CMK (cell line): Measurements from ENCODE around the gene MYH9.

Source experiments
- DNase-seq: peaks from one replicate; pipeline ENCODE4 v3.0.0-alpha.2; 2010; ENCODE audit warnings: low read depth

Gene MYH9

DNA sequence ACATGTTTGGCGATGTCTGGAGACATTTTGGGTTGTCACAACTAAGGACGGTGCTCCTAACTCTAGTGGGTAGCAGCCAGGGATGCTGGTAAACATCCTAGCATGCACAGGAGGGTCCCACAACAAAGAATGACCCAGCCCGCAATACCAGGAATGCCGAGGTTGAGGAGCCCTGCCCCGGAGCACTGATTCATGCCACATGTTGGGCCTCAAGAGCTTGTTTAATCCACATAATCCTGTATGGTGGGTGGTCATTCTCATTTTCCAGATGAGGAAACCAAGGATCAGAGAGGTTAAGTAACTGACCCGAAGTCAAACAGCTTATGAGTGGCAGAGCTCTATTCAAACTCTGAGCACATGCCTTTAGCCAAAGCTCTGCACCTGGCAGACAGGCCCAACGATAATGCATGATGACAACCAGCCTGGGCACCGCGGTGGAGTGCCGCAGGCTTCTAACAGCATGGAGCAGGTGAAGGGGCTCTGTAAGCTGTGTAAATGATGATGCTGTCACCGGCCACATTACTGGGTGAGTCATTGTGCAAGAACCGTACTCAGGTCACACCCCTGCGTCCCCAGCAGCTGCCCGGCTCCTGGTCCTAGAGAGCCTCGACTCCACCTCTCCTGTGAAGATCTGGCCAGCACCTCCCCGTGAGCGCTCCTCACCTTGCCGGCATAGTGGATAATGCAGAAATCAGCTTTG lies 76.2 kb downstream of the MYH9 start:
- DNase-seq, result no peak

DNA sequence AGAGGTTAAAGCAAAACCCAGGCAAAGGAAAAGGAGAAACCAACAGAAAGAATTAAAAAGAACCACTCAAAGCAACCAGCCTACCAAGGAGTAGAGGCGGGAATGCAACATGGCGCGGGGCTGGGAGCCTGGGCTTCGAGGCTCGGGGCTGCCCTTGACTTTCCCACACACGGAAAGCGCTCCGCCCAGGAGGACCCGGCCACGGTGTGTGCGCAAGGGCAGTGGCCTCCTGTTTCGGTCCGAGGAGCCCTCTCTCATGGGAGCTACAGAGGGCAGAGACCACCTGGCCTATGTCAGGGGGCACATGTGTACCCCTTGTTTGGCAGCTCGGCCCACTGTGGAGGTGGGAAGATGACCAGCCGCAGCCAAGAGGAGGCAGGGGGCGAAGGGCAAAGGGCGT lies 78.9 kb downstream of the MYH9 start:
- no peak for DNase-seq

DNA sequence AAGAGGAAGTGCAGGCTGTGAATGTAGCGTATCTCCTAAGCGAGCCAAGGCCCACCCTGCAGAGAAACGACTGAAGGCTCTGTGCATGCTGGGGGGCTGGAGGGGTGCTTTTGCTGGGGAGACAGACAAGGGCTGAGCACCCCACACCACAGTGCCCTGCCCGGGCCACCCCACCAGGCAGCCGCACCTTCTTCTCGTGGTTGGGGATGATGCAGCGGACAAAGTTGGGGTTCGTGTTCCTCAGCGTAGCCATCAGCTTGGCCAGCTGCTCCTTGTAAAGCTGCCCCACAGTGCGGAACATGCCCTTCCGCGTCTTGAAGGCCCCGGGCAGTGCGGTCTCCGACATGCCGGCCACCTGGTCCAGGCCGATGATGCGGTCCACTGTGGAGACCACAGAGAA lies 81.5 kb downstream of the MYH9 start:
- DNase-seq, result no peak

DNA sequence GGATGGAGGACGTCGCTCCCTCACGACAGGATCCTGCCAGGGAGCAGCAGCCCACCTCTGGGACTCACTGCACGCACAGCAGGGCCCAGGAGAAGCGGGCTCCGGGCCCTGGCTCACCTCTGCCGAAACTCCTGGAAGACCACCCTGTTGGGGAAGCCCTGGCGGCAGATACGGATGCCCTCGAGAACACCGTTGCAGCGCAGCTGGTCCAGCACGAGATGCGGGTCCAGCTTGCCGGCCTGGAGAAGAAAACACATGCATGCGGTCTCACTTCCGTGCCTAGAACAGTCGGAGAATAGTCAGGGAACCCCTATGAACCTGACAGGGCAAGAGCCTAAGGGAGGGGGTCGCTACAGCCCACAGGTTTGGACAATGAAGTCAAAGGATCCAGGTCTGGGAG lies 82.0 kb downstream of the MYH9 start:
- DNase-seq, result no peak

DNA sequence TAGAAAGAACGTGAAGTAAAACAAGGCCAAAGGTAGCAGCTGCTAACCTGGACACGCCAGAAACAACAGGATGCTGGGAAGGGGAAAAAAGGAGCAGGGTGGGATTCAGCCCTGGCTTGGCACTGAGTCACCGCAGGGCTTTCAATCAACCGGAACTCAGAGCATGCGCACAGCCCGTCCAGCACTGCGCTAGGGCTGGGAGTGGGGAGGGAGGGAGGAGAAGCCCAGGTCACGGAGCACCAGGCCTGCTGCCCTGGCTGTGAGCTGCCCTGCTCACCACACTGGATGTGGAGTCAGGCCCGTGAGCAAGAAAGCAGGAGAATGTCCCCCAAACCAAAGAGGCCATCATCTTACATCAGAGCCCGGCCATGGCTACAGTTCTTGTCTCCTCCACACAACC lies 83.3 kb downstream of the MYH9 start:
- DNase-seq, result no peak

DNA sequence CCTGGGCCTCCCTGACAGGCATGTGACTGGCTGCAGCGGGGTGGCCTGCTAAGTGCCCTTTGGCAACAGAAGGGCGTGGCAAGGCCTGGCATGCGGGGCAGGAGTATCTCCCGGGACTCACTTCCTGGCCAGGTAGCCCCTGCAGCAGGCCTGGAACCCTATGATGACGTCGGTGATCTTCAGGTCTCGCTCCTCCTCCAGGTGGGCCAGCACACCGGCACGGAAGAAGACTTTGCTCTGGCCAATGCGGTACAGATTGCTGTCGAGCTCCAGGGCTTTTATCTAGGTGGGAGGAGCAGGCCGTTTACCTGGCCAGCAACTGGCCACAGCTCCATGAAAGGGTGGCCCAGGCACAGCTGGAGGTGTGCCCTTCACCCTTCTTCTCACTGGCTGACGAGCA lies 83.9 kb downstream of the MYH9 start:
- DNase-seq, result no peak

DNA sequence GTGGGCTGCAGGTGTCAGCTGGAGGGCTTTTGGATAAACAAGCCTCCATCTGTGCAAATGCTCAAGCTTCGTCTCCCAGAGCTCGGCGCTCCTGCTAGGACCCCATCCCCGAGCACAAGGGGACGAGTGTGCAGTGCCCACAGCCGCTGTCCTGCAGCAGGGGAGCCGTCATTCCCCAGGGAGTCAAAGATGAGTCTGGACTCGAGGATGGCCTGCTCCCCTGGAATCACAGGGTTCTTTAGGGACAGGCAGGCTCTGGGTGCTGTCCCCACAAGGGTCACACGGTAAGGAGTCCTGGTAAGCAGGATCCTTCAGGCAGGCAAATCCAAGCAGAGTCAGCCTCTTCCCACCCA lies 84.7 kb downstream of the MYH9 start:
- no peak for DNase-seq

DNA sequence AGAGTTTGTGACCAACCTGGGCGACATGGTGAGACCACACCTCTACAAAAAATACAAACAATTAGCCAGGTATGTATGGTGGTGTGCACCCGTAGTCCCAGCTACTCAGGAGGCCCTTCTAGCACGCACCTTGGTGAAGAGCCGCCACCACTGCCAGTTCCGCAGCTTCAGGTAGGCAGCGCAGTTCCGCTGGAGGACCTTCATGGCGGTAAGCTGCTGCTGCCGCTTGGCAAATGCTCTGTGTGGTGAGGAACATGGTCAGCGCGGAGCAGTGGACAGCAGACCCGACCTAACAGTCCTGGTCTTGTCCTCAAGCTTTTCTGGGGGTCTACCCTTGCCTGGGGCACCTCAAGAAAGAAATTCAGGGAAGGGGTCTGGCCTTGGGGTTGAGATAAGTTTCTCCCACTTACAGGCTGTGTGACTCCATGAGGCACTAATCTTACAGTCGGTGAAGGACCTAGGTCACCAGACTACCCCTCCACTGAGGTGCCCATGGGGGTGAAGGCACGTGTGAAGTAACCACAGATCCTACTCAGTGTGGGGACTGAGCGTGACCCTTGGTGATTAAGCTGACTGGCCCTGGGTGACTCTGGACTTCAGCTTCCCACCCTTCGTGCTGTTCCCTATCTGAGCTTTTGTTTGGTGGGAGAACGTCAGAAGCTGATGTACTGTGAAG lies 85.2 kb downstream of the MYH9 start:
- no peak for DNase-seq

DNA sequence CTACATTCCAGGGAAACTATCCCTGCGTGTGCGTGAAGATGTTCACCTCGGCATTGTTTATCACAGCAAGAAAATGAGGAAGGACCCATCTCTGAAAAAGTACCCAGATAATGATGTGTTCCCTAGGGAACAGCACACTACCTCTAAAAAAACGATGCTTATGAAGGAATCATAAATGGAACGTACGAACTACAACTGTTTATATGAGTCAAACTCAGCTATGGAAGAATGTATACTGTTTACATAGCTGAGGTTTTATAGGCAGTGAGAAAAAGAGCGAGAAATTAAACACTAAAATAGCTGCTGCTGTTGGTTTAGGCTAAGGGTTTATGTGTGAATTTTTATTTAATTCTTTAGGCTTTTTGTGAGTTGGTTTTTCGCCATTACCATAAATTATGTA lies 85.9 kb downstream of the MYH9 start:
- DNase-seq, result no peak

DNA sequence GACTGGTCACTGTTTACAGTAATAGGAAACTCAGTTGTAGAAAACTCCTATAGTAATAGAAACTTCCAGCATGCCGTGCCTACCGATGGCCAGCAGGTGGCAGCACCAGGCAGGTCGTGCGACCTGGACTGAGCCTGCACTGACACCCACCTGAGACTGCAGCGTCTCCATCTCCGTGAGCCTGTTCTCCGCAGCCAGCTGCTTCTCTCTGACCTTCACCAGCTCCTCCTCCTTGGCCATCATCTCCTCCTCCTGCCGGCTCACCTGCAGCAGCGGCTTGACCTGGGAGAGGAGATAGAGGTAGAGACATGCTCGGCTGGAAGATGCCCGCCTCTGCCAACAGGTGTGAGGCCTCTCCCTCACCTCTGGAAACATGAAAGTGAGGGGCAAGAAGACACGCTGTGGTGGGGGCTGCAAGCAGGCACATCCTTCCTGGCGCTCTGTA lies 86.4 kb downstream of the MYH9 start:
- peak; percentile 18 for DNase-seq

DNA sequence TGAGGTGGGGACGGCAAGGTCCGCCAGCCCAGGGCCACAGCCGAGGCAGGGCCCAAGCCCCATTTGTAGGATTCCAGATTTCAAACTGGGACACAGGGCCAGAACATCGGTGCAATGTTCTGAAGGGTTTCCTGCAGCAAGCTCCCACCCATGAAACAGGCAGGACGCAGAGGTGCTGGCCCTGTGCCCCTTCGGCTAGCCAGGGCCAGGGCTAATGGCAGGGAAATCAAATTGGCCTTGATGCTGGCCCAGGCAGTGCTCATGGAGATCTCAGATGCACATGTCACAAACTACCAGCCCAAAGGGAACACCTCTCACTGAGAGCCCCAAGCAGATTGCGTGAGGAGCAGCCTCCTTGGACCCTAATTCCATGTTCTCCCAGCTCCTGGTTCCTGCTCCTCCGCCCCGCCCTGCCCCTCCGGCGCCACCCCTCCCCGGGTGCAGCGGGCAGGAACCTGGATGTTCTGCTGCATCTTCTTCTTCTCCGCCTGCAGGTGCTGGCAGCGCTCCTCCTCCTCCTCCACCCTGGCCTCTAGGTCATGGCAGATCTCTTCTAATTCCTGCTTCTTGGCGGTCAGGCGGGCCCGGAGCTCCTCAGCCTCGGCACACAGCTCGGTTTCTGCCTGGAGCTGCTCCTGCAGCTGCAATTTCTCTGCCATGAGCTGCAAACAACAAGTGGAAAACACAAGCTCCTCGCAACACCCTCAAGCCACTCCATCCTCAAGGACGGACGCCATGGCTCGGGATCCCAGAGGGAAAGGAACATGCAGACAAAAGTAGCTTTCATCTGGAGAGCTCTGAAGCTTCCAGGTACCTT lies 87.2 kb downstream of the MYH9 start:
- no peak for DNase-seq

DNA sequence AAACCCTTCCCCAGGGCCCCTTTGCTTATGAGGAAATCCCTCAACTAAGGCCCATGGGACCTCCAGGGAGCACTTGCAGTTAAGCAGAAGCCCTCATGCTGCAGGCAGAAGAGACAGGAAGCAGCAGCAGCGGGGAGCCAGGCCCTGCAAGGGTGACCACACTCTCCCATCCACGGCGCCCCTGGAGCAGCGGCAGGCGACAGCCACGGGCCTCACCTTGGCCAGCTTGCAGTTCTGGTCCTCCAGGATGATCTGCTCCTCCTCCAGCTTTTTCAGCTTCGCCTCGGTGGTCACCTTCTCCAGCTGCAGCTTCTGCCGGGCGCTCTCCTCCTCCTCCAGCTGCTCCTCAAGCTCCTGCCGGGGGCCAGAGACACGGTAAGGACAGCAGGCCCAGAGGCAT lies 87.9 kb downstream of the MYH9 start:
- DNase-seq, result no peak

DNA sequence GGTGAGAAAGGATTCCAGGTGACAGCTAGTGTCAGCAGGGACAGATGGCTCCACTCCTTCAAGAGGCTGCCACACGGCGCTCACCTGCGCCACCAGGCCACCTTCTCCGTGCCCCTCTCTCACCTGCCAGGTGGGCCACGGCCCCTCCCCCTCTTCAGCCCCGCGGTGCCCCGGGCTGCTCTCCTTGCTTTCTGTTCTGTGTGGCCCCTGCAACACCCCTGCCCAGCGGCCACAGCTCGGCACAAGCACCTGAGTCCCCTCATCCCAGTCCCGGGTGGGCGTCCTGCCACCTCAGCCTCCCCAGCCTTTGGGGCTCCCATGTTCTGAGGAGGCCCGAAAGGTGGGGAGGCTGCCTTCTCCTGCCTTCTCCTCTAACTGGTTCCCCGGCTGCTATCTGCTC lies 88.5 kb downstream of the MYH9 start:
- no peak for DNase-seq

DNA sequence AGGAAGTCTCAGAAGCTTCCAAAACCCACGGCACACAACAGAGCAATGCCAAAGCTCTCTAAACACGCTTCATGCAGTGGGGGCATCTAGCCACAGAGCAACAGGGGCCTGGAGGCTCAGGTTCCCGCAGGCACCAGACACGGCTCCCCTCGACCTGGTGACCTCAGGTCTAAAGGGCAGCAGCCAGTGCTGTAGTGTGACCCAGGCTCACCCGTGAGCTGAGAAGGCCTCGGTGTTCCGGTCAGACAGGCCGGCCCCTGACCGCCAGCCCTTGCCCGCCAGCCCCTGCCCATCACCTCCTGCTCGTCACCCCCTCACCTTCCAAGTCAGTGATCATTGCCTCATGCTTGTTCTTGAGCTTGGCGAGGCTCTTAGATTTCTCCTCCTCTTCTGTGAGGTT lies 89.2 kb downstream of the MYH9 start:
- DNase-seq, result no peak

DNA sequence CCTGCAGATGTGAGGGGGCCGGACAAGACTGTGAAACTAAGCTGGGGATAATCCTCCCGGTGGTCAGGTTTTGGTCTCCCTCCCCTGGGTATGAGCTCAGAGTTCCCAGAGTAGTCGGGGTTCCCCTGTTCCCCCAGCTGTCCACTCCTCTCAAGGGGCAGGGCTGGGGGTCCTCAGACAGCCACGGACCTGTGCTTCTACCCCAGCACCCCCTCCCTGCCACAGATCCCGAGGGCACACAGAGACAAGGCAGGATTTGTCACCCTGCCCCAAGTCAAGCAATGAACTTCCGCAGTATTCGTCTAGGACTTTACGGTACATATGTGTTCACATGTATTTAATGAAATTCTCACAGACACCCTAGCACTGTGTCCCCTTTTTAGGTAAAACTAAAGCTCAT lies 89.6 kb downstream of the MYH9 start:
- DNase-seq, result no peak

DNA sequence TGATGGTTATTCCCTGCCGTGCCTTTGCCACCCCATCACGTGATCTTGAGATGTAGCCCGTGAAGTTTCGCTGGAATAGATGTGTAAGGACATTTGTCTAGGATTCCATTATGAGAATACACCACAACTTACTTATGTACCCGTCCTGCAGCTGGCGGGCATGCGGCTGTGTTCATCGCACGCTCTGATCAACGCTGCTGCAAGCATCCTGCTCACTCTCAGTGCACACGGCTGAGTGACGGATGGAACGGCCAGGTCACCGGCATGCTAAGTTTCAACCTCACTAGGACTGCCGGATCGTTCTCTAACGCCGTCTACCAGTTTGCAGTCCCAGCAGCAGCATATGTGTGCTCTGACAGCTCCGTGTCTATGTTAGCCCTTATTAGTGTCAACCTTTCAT lies 90.2 kb downstream of the MYH9 start:
- no peak for DNase-seq

DNA sequence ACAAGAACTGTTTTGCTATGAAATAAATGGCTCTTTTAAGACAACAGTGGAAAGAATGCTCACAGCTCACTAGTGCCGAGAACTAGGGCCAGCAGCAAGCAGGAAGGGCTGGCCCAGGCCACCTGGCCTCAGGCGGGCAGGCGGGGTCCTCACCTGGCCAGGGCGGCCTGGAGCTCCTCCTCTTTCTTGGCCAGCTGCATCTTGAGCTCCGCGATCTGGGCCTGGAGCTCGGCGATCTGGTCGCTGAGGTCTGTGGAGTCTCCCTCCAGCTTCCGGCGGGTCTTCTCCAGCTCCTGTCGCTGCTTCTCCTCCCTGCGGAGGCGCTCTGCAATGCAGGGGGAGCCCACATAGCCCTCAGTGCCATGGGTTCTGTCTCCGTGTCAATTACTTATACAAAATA lies 91.1 kb downstream of the MYH9 start:
- no peak for DNase-seq

DNA sequence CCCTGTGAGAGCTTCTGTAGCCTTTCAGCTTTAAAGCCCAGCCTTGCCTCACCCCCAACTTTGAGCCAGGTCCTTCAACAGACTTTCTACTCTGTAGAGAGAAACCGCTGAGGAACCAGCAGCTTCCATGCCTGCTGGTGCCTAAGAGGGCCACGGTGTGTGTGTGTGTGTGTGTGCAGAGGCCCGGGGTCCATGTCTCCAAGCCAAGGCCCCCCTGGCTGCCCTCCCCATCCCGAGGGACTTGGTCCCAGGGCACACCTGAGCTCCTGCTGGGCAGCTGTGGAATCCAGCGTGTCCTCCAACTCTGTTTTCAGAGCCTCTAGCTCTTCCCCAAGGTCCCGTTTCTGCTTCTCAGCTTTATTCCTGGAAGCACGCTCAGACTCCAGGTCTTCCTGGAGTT lies 92.5 kb downstream of the MYH9 start:
- no peak for DNase-seq

DNA sequence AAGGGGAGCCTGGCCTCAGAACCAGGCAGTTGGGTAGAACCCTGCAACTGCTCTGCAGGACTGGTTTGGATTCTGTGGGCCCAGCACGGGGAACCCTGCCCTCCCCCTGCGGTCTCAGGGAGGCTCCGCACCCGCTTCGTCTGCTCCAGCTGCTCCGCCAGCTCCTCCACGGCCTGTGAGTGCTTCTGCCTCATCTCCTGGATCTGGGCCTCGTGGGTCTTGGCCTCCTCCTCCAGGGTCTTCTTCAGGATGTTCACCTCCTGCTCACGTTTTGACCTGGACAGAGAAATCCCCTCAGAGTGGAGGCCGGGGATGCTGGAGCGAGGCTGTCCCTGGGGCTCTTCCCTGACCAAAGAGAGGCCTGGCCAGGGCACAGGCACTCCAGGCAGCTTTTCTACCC lies 93.0 kb downstream of the MYH9 start:
- DNase-seq, result no peak

DNA sequence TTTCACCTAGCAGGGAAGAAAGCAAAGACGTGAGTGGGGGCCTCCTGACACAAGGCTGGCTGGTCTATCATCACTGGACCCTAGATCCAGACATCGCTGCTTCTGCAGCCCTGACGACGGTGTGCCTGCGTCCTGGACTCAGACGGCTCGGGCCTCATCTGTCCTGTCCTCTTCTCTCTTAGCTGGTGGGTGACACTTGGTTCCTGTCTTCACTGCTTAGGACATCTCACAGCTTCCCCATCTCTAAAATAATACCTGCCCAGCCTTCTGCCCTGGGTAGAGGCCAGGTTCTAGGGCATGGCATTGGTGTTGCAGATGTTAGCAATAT lies 93.5 kb downstream of the MYH9 start:
- DNase-seq, result no peak

DNA sequence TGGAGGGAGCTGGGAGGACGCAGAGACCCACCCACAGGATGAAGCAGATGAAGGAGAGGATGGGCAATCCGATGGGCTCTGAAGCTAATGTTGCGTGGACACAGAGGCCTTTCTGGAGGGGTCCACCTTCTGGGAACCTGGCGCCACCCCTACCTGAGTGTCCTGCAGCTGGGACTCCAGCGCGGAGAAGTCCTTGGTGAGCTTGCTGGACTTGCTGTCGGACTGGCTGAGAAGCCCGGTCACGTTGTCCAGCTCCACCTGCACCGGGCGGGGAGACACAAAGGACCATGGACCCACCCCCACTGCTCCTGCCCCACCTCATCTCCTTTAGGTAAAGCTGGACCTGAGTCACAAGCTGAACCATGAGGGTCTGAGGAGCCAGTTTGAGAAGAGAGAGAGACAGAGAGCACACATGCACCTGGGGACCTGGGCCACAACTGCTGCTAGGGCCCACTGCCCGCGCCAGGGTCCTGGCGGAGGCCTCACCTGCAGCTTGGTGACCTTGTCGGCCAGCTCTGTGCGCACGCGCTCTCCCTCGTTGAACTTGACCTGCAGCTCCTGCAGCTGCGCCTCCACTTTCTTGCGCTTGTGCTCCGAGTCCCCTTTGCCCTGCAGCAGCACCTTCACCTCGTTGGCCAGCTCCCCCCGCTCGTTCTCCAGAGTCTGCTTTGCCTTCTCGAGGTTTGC lies 94.0 kb downstream of the MYH9 start:
- DNase-seq, result no peak

DNA sequence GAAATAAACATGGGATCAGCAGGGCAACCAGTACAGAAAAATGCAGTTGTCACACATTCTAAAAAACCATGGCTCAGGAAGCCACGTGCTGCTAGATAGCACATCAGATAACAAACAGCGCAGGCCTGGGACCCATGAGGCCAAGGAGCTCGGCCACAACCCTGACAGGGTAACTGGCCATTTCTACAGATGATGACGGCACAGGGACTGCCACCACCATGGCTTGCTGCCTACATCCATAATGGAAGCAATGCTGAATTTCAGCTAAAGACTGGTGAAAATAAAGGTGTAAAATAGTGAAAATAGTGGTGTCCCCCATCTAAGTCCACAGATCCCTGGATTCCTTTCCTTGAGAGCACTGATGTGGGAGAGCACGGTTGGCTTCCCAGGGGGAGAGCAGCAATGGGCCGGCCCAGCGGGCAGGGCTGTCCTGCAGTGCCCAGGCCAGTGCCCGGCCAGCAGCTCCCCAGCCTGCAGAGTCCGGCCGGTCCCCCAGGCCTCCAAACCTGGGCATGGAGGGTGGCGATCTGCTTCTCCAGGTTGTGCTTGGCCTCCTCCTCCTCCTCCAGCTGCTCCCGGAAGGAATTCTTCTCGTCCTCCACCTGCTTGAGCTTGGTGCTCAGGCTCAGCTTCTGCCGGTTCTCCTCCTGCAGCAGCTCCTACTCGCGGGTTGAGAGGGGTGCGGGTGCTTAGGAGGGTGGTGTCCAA lies 94.8 kb downstream of the MYH9 start:
- no peak for DNase-seq
